ENCODE data around the gene BDKRB2.

Gene BDKRB2

DNA sequence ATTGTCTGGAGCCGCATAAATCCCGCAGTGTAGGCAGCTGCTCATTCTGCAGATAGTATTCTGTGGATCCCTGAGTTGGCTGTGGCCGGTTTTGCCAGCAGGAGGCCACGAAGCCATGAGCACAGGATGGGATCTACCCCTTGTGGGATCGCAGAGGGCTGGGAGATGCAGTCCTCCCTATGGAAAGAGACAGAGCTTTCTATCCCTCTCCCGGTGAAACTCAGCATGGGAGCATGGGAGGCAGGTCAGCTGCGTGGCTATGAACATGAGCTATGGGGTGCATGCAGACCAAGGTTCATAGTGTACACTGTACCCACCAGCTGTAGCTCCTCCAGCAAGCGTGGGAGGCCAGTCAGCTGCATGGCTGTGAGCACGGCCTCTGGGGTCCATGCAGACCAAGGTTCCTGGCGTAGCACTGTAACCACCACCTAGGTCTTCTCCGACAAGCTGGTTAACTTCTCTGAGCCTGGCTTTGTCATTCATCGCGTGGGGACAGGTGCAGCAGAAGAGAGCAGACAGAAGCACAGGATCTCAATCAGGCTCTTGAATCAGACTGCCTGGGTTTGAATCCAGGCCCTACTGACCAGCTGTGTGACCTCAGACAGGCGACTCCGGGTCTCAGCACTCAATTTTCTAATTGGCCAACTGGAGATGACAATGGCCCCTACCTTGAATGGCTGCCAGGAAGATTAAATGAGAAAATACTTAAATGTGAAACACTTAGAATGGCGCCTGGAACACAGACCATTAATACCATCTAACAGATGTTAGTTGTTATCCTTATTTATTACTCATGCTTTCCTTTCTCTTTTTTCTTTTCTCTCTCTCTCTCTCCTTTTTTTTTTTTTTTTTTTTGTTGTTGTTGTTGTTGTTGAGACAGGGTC, 57.4 kb downstream of the BDKRB2 start:
- H3K27ac ChIP-seq, result no peak overlapping the region
- TF ChIP-seq ZFX (IDR thresholded peaks at IDR 0.05; ENCODE audit: borderline replicate concordance), result no peak
- TF ChIP-seq, protein P1, sequence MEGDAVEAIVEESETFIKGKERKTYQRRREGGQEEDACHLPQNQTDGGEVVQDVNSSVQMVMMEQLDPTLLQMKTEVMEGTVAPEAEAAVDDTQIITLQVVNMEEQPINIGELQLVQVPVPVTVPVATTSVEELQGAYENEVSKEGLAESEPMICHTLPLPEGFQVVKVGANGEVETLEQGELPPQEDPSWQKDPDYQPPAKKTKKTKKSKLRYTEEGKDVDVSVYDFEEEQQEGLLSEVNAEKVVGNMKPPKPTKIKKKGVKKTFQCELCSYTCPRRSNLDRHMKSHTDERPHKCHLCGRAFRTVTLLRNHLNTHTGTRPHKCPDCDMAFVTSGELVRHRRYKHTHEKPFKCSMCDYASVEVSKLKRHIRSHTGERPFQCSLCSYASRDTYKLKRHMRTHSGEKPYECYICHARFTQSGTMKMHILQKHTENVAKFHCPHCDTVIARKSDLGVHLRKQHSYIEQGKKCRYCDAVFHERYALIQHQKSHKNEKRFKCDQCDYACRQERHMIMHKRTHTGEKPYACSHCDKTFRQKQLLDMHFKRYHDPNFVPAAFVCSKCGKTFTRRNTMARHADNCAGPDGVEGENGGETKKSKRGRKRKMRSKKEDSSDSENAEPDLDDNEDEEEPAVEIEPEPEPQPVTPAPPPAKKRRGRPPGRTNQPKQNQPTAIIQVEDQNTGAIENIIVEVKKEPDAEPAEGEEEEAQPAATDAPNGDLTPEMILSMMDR (IDR thresholded peaks at IDR 0.05), result no peak

DNA sequence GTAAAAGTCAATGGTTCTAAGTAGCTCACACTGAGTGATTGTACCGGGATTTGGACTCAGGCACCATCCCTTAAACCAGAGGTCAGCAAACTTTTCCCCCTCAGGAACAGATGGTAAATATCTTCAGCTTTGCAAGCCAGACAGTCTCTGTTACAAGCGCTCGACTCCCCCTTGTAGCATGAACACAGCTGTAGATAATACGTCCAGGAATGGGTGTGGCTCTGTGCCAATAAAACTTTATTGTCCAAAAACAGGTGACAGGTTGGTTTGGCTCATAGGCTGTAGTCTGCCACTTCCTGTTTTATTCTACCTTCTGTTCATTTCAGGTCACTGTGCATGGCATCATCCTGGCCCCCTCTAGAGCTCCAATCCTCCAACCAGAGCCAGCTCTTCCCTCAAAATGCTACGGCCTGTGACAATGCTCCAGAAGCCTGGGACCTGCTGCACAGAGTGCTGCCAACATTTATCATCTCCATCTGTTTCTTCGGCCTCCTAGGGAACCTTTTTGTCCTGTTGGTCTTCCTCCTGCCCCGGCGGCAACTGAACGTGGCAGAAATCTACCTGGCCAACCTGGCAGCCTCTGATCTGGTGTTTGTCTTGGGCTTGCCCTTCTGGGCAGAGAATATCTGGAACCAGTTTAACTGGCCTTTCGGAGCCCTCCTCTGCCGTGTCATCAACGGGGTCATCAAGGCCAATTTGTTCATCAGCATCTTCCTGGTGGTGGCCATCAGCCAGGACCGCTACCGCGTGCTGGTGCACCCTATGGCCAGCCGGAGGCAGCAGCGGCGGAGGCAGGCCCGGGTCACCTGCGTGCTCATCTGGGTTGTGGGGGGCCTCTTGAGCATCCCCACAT, 58.9 kb downstream of the BDKRB2 start:
- TF ChIP-seq ZFX (IDR thresholded peaks at IDR 0.05; ENCODE audit: borderline replicate concordance), result no peak
- TF ChIP-seq, protein P1 (IDR thresholded peaks at IDR 0.05), result no peak
- H3K27ac ChIP-seq, result no peak overlapping the region

DNA sequence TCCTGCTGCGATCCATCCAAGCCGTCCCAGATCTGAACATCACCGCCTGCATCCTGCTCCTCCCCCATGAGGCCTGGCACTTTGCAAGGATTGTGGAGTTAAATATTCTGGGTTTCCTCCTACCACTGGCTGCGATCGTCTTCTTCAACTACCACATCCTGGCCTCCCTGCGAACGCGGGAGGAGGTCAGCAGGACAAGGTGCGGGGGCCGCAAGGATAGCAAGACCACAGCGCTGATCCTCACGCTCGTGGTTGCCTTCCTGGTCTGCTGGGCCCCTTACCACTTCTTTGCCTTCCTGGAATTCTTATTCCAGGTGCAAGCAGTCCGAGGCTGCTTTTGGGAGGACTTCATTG, 59.5 kb downstream of the BDKRB2 start:
- TF ChIP-seq, protein P1 (IDR thresholded peaks at IDR 0.05), result no peak
- no peak for TF ChIP-seq ZFX (IDR thresholded peaks at IDR 0.05; ENCODE audit: borderline replicate concordance)
- no peak overlapping the region for H3K27ac ChIP-seq

DNA sequence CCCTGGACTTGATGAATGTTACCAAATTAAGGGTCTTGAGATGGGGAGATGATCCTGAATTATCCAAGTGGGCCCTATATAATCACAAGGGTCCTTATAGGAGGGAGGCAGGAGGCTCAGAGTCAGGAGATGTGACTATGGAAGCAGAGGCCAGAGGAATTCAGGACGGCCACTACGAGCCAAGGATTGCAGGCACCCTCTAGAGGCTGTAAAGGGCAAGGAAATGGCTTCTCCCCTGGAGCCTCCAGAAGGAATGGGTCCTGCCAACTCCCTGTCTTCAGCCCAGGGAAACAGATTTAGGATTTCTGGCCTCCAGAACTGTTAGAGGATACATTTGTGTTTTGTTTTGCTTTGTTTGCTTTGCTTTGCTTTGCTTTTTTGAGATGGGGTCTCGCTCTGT, 60.2 kb downstream of the BDKRB2 start:
- no peak overlapping the region for H3K27ac ChIP-seq
- TF ChIP-seq ZFX (IDR thresholded peaks at IDR 0.05; ENCODE audit: borderline replicate concordance), result no peak
- TF ChIP-seq, protein P1 (IDR thresholded peaks at IDR 0.05), result 0 out of 2 replicates have a peak, but pooled peaks have one; percentile 18

DNA sequence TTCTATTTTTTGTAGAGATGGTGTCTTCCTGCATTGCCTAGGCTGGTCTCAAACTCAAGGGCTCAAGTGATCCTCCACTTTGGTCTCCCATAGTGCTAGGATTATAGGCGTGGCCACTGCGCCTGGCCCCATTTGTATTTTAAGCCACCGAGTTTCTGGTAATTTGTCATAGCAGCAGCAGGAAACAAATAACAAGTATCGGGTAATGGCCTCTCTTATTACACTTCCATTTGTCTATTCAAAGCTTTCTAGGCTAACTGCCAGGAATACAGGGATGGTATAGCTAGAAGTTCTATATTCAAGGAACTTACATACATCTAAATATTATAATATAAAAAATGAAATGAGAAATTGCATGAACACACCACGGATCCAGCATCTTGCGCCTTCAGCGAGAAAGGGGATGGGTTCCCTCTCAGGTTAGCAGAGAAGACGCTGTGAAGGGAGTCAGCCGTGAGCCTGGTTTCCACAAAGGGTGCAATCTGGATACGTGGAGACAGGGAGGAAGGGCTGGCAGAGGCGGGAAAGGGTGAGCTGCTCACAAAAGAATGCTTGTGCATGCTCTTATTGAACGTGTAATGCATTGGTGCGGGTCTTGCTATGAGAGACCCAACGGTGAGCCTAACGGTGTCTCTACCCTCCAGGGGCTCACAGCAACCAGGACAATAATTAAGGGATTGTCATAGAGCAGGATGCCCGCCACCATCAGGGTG, 60.9 kb downstream of the BDKRB2 start:
- no peak overlapping the region for H3K27ac ChIP-seq
- TF ChIP-seq ZFX (IDR thresholded peaks at IDR 0.05; ENCODE audit: borderline replicate concordance), result no peak
- TF ChIP-seq, protein P1 (IDR thresholded peaks at IDR 0.05), result no peak

DNA sequence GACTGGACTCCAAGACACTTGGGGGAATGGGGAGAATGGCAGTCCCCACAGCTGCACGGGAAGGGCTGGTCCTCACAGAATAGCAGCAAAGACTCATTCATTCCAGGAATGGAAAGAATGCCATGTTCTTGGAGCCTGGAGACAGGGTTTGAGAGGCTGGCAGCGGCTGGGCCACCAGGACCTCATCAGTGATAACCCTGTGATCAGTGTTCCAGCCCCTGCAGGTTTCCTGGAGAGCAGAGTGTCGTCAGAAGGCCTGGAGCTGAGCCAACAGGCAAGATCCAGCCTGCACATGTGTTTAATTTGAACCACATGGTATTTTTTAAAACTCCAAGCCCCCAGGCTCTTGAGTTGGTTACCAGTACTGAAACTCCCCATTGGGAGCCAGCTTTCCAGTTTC, 62.7 kb downstream of the BDKRB2 start:
- TF ChIP-seq, protein P1 (IDR thresholded peaks at IDR 0.05), result no peak
- TF ChIP-seq ZFX (IDR thresholded peaks at IDR 0.05; ENCODE audit: borderline replicate concordance), result no peak
- no peak overlapping the region for H3K27ac ChIP-seq
